ENCODE results near the gene PPP4R1. TPM values are rescaled to one million over a fixed set of nuclear protein-coding genes. Genes with fewer than 3 reads are reported as not detected.

PPP4R1 gene
- total and polyA plus RNA-seq, 2 of the 4 experiments (the other 2 are of a cell fraction), result 80.6 to 123 TPM

GRCh38 chr18:9604348-9604747, 10.0 kb downstream of the PPP4R1 start:
- peaks cover 0 to 50% of the 10 kb centered on the region in 2 experiments; a peak in 2 of 4 replicates for H3K79me1 ChIP-seq (ENCODE audit: low read depth in 1 of 2, low read length in 2 of 2)
- in situ Hi-C loops (cut with MboI; ENCODE audit: low sequenced_read_pairs), result no loop called here
- H3K9me1 ChIP-seq (ENCODE audit: insufficient read depth, low read length), result peaks cover 7% of the 10 kb centered on the region
- H3K18ac ChIP-seq (ENCODE audit: low read depth, low read length), result no peak overlapping the region
- no peak overlapping the region for H3K27ac ChIP-seq (ENCODE audit: insufficient read depth, low read length)
- no peak overlapping the region for H4K91ac ChIP-seq (ENCODE audit: insufficient read depth, low read depth, low read length)
- no peak overlapping the region for H2BK20ac ChIP-seq (ENCODE audit: low read depth, low read length)
- dilution Hi-C loops (cut with HindIII; ENCODE audit: low sequenced_read_pairs, unreplicated experiment), result no loop called here
- TF ChIP-seq RAD21 (IDR thresholded peaks at IDR 0.05; ENCODE audit: low read length), result no peak
- no peak for TF ChIP-seq BHLHE40 (IDR thresholded peaks at IDR 0.05; ENCODE audit: low read depth, low read length)
- TF ChIP-seq CHD1 (IDR thresholded peaks at IDR 0.05; ENCODE audit: low read depth, low read length), result no peak
- no peak for TF ChIP-seq USF2 (IDR thresholded peaks at IDR 0.05; ENCODE audit: low read depth, low read length)
- no peak for TF ChIP-seq CEBPB (IDR thresholded peaks at IDR 0.05; ENCODE audit: low read depth, low read length)
- TF ChIP-seq NFE2L2 (IDR thresholded peaks at IDR 0.05; ENCODE audit: low read depth, low read length), result no peak
- no peak for TF ChIP-seq MAFK (IDR thresholded peaks at IDR 0.05; ENCODE audit: low read depth, low read length)
- TF ChIP-seq POLR2A (IDR thresholded peaks at IDR 0.05; ENCODE audit: low read depth, low read length), result no peak
- TF ChIP-seq MXI1 (IDR thresholded peaks at IDR 0.05; ENCODE audit: borderline replicate concordance, low read depth, low read length), result no peak
- TF ChIP-seq FOS (IDR thresholded peaks at IDR 0.05; ENCODE audit: low read depth, low read length), result no peak
- no peak for TF ChIP-seq ELK1 (IDR thresholded peaks at IDR 0.05; ENCODE audit: borderline replicate concordance, low read depth, low read length)
- no peak for TF ChIP-seq CTCF (conservative IDR thresholded peaks at IDR 0.05; ENCODE audit: low read depth, low read length)
- TF ChIP-seq SMC3 (IDR thresholded peaks at IDR 0.05; ENCODE audit: low read depth, low read length), result no peak
- TF ChIP-seq RCOR1 (IDR thresholded peaks at IDR 0.05; ENCODE audit: insufficient replicate concordance, low read length), result no peak
- no peak for TF ChIP-seq RFX5 (IDR thresholded peaks at IDR 0.05; ENCODE audit: low read depth, low read length)
- no peak overlapping the region for H3K4ac ChIP-seq (ENCODE audit: low read depth, low read length)
- intact Hi-C loops (cut with micrococcal nuclease), result no loop called here
- no peak overlapping the region for H2BK120ac ChIP-seq (ENCODE audit: low read depth, low read length)
- no TSS peak for BruUV-seq (replicated peaks)
- H4K8ac ChIP-seq (ENCODE audit: low read depth in 2 of 2, low read length in 2 of 2), result no peak overlapping the region
- no peak overlapping the region for H3K4me2 ChIP-seq (ENCODE audit: low read depth, low read length)
- H2BK15ac ChIP-seq (ENCODE audit: low read depth, low read length), result no peak overlapping the region
- H3K14ac ChIP-seq (replicated peaks; ENCODE audit: low read depth, low read length), result no peak overlapping the region
- H3K4me3 ChIP-seq (ENCODE audit: insufficient read depth, low read depth, low read length), result no peak overlapping the region
- H2AFZ ChIP-seq (replicated peaks; ENCODE audit: low read length, poor library complexity), result no peak overlapping the region
- H3K27me3 ChIP-seq (ENCODE audit: control insufficient read depth, insufficient read depth, low read length), result no peaks in the 10 kb centered on the region
- H3K36me3 ChIP-seq (ENCODE audit: control insufficient read depth, insufficient read depth, low read length), result no peaks in the 10 kb centered on the region; the same call in 1 of the 2 replicates
- ChIA-PET POLR2A (ENCODE audit: unreplicated experiment) (no interaction called here), CTCF (no interaction called here)
- no peak overlapping the region for H2BK5ac ChIP-seq (ENCODE audit: low read depth, low read length, poor library complexity, severe bottlenecking)
- ATAC-seq (ENCODE audit: low read depth), result no peak
- no peak overlapping the region for H3K56ac ChIP-seq (ENCODE audit: extremely low read depth, insufficient read depth, low read length)
- no peak overlapping the region for H2AK9ac ChIP-seq (replicated peaks; ENCODE audit: low read depth, low read length, poor library complexity)
- no peak for DNase-seq
- no peak overlapping the region for H3K9ac ChIP-seq (ENCODE audit: low read depth, low read length)
- no peak overlapping the region for H4K5ac ChIP-seq (ENCODE audit: low read depth, low read length)
- H3K4me1 ChIP-seq (ENCODE audit: control insufficient read depth, insufficient read depth, low read length), result peaks cover 3% of the 10 kb centered on the region
- H2AK5ac ChIP-seq (ENCODE audit: low read depth, low read length), result no peak overlapping the region
- H3K9me3 ChIP-seq (ENCODE audit: control insufficient read depth, insufficient read depth, low read length), result peaks cover 4% of the 10 kb centered on the region
- 100% methylated on average over 1 of the region's 2 CpGs; no CpG with 5 or more reads in 1 of the 2 experiments for WGBS, 2 experiments (ENCODE audit: extremely low coverage in 2 of 2, insufficient read length in 1 of 2)
- peak overlapping the region; percentile 61 for H3K23ac ChIP-seq (ENCODE audit: low read depth, low read length)
- peaks cover 70% of the 10 kb centered on the region for H4K20me1 ChIP-seq (ENCODE audit: insufficient read depth, low read length)
